Measurements from ENCODE around the gene PLEK2. TPM values are rescaled to one million over a fixed set of nuclear protein-coding genes. Genes with fewer than 3 reads are reported as not detected.

PLEK2 gene
- total RNA-seq (2022; extraction: Qiagen RNA extraction; ENCODE audit: low read depth), result 22.6 to 30.6 TPM (median 24.8 TPM) in 5 replicates

GRCh38 chr14:67411820-67412421, at the start of gene PLEK2:
Gene PLEK2 (minus strand): TSS chr14:67412165. CDS start chr14:67412059, 106 bp downstream.

GRCh38 chr14:67359775-67360469, 52.0 kb downstream of the PLEK2 start, which contains the start of the genes ATP6V1D and EIF2S1:
Gene ATP6V1D (minus strand): TSS chr14:67359804. CDS start chr14:67359698, 106 bp downstream.
Gene EIF2S1 (plus strand): TSS chr14:67360328. CDS start chr14:67364768, 4,440 bp downstream.

Other genes starting within 250 kb of the PLEK2 start
- 0.14 to 0.15 TPM in 2 of 5 replicates, not detected in the others for gene GARIN2, start 222.7 kb downstream of the PLEK2 start, total RNA-seq (2022; extraction: Qiagen RNA extraction; ENCODE audit: low read depth)
- 9.2 to 22.4 TPM (median 17.3 TPM) in 5 replicates for gene PALS1, start 170.7 kb downstream of the PLEK2 start, total RNA-seq (2022; extraction: Qiagen RNA extraction; ENCODE audit: low read depth)
- gene ATP6V1D, start 52.4 kb downstream of the PLEK2 start, total RNA-seq (2022; extraction: Qiagen RNA extraction; ENCODE audit: low read depth), result 73.4 to 127 TPM (median 79.4 TPM) in 5 replicates
- 226 to 380 TPM (median 257 TPM) in 5 replicates for gene EIF2S1, start 51.8 kb downstream of the PLEK2 start, total RNA-seq (2022; extraction: Qiagen RNA extraction; ENCODE audit: low read depth)
- 0.22 to 0.34 TPM (median 0.28 TPM) in 5 replicates for gene TMEM229B, start 76.6 kb upstream of the PLEK2 start, total RNA-seq (2022; extraction: Qiagen RNA extraction; ENCODE audit: low read depth)
- 2.8 to 3.6 TPM (median 3.3 TPM) in 5 replicates for gene PLEKHH1, start 121.1 kb upstream of the PLEK2 start, total RNA-seq (2022; extraction: Qiagen RNA extraction; ENCODE audit: low read depth)
- 17.2 to 26.6 TPM (median 19.7 TPM) in 5 replicates for gene PIGH, start 188.1 kb upstream of the PLEK2 start, total RNA-seq (2022; extraction: Qiagen RNA extraction; ENCODE audit: low read depth)
- gene ARG2, start 207.8 kb upstream of the PLEK2 start, total RNA-seq (2022; extraction: Qiagen RNA extraction; ENCODE audit: low read depth), result 1.3 to 2.0 TPM (median 1.8 TPM) in 5 replicates